Esophagus muscularis mucosa (tissue), 4 donors: ENCODE results near the gene NUP133.

ENCODE experiments used
- EP300 ChIP-seq: sonication (generic); formaldehyde crosslinking; IDR thresholded peaks from one replicate; pipeline ENCODE4 v1.6.1; 2017; ENCODE audit warnings: antibody characterized with exemption
- POLR2A ChIP-seq: fragments of 450-650 bp; IDR thresholded peaks from one replicate; pipeline ENCODE4 v1.6.1; 2017; ENCODE audit warnings: antibody characterized with exemption, moderate library complexity, mild to moderate bottlenecking, low read depth
- POLR2AphosphoS5 ChIP-seq, 2 donors: sonication (generic); formaldehyde crosslinking; IDR thresholded peaks; one replicate each; pipeline ENCODE4 v1.6.1; 2017; ENCODE audit warnings: antibody characterized with exemption in 2 of 2
- TF ChIP-seq, protein P1 (sequence below), 3 experiments: fragments of 200-600 bp in 2 of 3; fragments of 450-650 bp in 1 of 3; sonication (generic) in 2 of 3; IDR thresholded peaks; one replicate each; pipeline ENCODE4 v1.5.1; 2017 to 2019; ENCODE audit warnings: antibody characterized with exemption in 3 of 3, mild to moderate bottlenecking in 2 of 3, moderate library complexity in 1 of 3

DNA sequence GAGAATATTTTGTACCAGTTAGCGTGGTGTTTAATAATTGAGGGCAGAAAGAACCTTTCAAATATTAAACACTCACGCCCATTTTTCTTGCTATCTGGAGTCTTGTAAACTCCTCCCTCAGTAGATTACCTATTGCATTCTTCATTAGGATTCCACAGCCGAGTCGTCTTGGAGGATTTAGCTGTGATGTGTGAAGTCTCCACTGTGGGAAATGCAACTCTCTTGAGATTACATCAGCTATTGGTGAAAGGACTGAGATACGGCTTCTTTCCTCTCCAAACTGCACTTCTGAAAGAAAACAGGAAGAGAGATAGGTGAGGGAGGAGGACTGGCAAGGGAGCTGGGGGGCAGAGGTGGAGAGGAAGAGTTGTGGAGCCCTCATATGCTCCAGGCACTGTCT lies 110.4 kb downstream of the NUP133 start:
- no peak for TF ChIP-seq POLR2A
- TF ChIP-seq, protein P1, sequence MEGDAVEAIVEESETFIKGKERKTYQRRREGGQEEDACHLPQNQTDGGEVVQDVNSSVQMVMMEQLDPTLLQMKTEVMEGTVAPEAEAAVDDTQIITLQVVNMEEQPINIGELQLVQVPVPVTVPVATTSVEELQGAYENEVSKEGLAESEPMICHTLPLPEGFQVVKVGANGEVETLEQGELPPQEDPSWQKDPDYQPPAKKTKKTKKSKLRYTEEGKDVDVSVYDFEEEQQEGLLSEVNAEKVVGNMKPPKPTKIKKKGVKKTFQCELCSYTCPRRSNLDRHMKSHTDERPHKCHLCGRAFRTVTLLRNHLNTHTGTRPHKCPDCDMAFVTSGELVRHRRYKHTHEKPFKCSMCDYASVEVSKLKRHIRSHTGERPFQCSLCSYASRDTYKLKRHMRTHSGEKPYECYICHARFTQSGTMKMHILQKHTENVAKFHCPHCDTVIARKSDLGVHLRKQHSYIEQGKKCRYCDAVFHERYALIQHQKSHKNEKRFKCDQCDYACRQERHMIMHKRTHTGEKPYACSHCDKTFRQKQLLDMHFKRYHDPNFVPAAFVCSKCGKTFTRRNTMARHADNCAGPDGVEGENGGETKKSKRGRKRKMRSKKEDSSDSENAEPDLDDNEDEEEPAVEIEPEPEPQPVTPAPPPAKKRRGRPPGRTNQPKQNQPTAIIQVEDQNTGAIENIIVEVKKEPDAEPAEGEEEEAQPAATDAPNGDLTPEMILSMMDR (IDR thresholded peaks at IDR 0.05): no peak
- TF ChIP-seq EP300: no peak
- no peak for TF ChIP-seq POLR2AphosphoS5 (IDR thresholded peaks at IDR 0.05)
